Effector memory CD8-positive, alpha-beta T cell (primary cell): ENCODE measurements around the gene TOR1B.
"Not testable (repeated sequence)": the region's sequence is repeated elsewhere in the genome, so short reads cannot be mapped to it uniquely, and the experiment has no call there.

Experiments
- ATAC-seq: fragments of 150-1000 bp; cut with Tn5 transposase; replicated peaks from 2 replicates; pipeline ENCODE4 v1.10.0; 2021; ENCODE audit warnings: mild to moderate bottlenecking, moderate library complexity
- DNase-seq, 3 experiments: peaks; one replicate each; pipeline ENCODE4 v3.0.0; 2021
- H3K27ac Mint-ChIP-seq, 2 donors: one replicate each; pipeline ENCODE4 v1.8.0; 2022; ENCODE audit warnings: mild to moderate bottlenecking in 2 of 2, mixed read lengths in 2 of 2, moderate library complexity in 2 of 2
- H3K27me3 Mint-ChIP-seq, 2 donors: one replicate each; pipeline ENCODE4 v1.8.0; 2022; ENCODE audit warnings: mixed read lengths in 2 of 2
- H3K36me3 Mint-ChIP-seq: one replicate; pipeline ENCODE4 v1.8.0; 2022; ENCODE audit warnings: mild to moderate bottlenecking, moderate library complexity, mixed read lengths; ENCODE audit not compliant: insufficient read depth
- H3K4me1 Mint-ChIP-seq, 2 donors: one replicate each; pipeline ENCODE4 v1.8.0; 2022; ENCODE audit warnings: low read depth in 2 of 2, mixed read lengths in 2 of 2
- H3K4me3 Mint-ChIP-seq, 2 donors: one replicate each; pipeline ENCODE4 v1.8.0; 2022; ENCODE audit warnings: mild to moderate bottlenecking in 2 of 2, mixed read lengths in 2 of 2, moderate library complexity in 2 of 2
- H3K9me3 Mint-ChIP-seq, 2 donors: one replicate each; pipeline ENCODE4 v1.8.0; 2022; ENCODE audit warnings: mixed read lengths in 2 of 2

Gene TOR1B

DNA sequence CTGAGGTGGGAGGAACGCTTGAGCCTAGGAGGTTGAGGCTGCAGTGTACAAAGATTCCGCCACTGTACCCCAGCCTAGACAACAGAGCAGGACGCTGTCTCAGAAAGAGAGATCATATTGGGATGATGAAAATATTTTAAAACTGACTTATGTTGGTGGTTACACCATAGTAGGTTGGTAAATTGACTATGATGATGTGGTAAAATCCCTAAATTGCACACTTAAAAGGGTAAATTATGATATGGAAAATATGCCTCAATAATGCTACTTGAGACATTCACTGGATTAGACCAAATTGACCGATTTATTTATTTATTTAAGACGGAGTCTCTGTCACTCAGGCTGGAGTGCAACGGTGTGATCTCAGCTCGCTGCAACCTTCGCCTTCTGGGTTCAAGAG lies 21.9 kb upstream of the TOR1B start:
- no peak for DNase-seq
- ATAC-seq, result no peak
- no peaks in the 10 kb centered on the region for H3K9me3 Mint-ChIP-seq
- H3K4me1 Mint-ChIP-seq, result peaks cover 11 to 15% of the 10 kb centered on the region in 2 donors
- no peak overlapping the region for H3K4me3 Mint-ChIP-seq
- no peak overlapping the region for H3K27ac Mint-ChIP-seq
- peaks cover 6% of the 10 kb centered on the region for H3K36me3 Mint-ChIP-seq
- peaks cover 15 to 23% of the 10 kb centered on the region in 2 donors for H3K27me3 Mint-ChIP-seq

DNA sequence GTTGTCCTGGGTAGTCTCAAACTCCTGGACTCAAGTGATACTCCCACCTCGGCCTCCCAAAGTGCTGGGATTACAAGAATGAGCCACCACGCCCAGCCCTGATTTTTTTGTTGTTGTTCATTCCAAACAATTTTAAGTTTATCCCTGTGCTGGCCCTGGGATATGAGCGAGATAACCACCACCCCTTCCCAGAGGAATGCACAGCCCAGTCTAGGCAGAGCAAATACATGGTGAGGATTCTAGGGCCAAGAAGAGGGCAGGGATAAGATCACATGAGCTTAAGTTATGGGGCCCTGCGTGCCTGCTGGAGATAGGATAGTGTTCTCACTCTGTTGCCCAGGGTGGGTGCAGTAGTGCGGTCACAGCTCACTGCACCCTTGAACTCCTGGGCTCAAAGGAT lies 21.0 kb upstream of the TOR1B start:
- Mint-ChIP-seq H3K4me1 (peaks cover 11 to 13% of the 10 kb centered on the region in 2 donors), H3K4me3 (no peak overlapping the region), H3K36me3 (peaks cover 4% of the 10 kb centered on the region), H3K27ac (no peak overlapping the region), H3K27me3 (peaks cover 20 to 28% of the 10 kb centered on the region in 2 donors), H3K9me3 (no peaks in the 10 kb centered on the region)
- DNase-seq (no peak), ATAC-seq (no peak)

DNA sequence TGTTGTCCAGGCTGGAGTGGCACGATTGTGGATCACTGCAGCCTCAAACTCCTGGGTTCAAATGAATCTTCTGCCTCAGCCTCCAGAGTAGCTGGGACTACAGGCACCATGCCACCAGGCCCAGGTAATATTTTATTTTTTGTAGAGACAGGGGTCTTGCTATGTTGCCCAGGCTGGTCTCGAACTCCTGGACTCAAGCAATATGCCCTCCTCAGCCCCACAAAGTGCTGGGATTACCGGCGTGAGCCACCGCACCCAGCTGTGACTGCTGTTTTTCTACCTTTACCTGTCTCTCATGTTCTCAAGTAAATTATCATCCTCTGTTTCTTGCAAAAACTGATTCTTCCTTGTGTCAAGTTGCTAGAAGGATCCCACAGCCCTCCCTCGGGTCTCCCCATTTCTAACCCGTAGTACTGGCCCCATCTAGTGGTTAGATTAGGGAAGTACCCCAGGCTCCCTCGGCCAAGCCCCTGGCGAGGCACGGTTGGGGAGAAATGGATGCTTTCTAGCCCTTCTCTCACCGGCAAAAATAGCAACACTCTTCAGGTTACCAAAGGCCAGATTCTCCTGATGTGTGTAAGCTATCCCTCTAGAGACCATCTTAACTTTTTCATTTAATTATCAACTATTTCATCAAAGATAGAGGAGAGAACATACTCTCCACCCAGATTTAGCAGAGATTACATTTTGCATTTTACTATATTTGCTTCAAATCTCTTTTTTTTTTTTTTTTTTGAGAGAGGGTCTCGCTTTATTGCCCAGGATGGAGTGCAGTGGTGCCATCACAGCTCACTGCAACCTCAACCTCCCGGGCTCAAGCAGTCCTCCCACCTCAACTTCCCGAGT lies 19.2 kb upstream of the TOR1B start:
- Mint-ChIP-seq H3K36me3 (no peaks in the 10 kb centered on the region), H3K27ac (peak overlapping the region in 1 of 2 donors; percentile 10), H3K4me1 (peaks cover 3 to 5% of the 10 kb centered on the region in 2 donors), H3K9me3 (no peaks in the 10 kb centered on the region), H3K4me3 (no peak overlapping the region), H3K27me3 (peaks cover 28 to 37% of the 10 kb centered on the region in 2 donors)
- DNase-seq (peak; percentile 73 to 80 (median 74)), ATAC-seq (peak; percentile 97)

DNA sequence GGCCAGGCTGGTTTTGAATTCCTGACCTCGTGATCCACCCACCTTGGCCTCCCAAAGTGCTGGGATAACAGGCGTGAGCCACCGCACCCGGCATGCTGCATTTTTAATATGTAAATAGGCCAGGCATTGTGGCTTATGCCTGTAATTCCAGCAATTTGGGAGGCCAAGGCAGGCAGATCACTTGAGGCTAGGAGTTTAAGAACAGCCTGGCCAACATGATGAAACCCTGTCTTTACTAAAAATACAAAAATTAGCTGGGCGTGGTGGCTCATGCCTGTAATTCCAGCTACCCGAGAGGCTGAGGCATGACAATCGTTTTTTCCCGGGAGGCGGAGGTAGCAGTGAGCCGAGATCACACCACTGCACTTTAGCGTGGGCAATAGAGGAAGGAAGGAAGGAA lies 18.0 kb upstream of the TOR1B start:
- not testable (repeated sequence) for H3K27ac Mint-ChIP-seq, H3K4me1 Mint-ChIP-seq, DNase-seq, H3K36me3 Mint-ChIP-seq, H3K9me3 Mint-ChIP-seq, ATAC-seq, H3K4me3 Mint-ChIP-seq
- peaks cover 26 to 43% of the 10 kb centered on the region in 2 donors for H3K27me3 Mint-ChIP-seq

DNA sequence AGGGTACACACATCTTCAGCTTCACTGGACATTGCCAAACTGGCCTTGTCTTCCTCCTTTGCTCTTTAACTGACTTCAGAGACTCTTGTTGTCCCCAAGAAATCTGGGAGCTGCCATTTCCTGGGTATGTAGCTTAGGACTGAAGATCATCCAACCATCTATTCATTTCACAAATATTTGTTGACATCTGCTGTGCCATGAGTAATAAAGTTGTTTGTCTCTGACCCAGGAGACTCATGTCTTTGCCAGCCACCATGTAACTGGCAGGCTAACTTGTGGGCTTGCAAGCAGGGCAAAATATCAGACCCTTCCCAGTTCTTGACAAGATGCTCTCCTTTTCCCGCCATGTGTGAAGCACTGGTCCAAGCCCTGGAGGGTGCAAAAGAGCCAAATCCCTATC lies 17.1 kb upstream of the TOR1B start:
- H3K27ac Mint-ChIP-seq, result no peak overlapping the region
- H3K27me3 Mint-ChIP-seq, result peaks cover 26 to 43% of the 10 kb centered on the region in 2 donors
- DNase-seq (no peak), ATAC-seq (no peak)
- H3K9me3 Mint-ChIP-seq, result no peaks in the 10 kb centered on the region
- H3K36me3 Mint-ChIP-seq, result no peaks in the 10 kb centered on the region
- H3K4me1 Mint-ChIP-seq, result peaks cover 3 to 5% of the 10 kb centered on the region in 2 donors
- H3K4me3 Mint-ChIP-seq, result no peak overlapping the region

DNA sequence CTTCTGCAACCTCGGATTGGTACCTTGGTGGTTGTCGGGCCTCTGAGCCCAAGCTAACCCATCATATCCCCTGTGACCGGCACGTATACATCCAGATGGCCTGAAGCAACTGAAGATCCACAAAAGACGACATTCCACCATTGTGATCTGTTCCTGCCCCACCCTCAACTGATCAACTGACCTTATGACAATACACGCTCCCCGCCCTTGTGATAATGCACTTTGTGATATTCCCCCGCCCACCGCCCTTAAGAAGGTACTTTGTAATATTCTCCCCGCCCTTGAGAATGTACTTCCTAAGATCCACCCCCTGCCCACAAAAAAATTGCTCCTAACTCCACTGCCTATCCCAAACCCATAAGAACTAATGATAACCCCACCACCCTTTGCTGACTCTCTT lies 16.5 kb upstream of the TOR1B start:
- no peaks in the 10 kb centered on the region for H3K9me3 Mint-ChIP-seq
- DNase-seq (no peak), ATAC-seq (no peak)
- H3K4me3 Mint-ChIP-seq, result no peak overlapping the region
- H3K36me3 Mint-ChIP-seq, result no peaks in the 10 kb centered on the region
- peaks cover 26 to 43% of the 10 kb centered on the region in 2 donors for H3K27me3 Mint-ChIP-seq
- peaks cover 3 to 5% of the 10 kb centered on the region in 2 donors for H3K4me1 Mint-ChIP-seq
- H3K27ac Mint-ChIP-seq, result no peak overlapping the region

DNA sequence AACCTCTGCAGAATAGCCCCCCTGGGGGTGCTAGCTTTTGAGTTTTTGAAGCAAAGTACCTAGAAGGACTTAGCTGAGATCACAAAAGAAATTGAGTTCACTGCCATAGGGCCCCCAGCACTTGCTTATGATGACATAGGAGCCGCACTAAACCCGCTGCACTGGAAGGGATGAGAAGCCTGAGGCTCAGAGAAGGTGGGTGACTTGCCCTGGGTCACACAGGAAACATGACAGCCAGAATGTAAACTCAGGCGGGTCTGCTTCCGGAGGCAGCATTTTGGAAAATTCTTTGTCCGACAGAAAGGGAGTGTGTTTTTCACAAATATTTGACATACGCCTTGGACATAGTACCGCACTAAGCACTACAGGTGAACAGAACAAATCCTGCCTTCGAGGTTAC lies 8.4 kb upstream of the TOR1B start:
- Mint-ChIP-seq H3K4me1 (no peaks in the 10 kb centered on the region), H3K36me3 (no peaks in the 10 kb centered on the region), H3K27me3 (peaks cover 0 to 14% of the 10 kb centered on the region in 2 donors), H3K4me3 (no peak overlapping the region), H3K9me3 (no peaks in the 10 kb centered on the region), H3K27ac (no peak overlapping the region)
- ATAC-seq (no peak), DNase-seq (no peak)

DNA sequence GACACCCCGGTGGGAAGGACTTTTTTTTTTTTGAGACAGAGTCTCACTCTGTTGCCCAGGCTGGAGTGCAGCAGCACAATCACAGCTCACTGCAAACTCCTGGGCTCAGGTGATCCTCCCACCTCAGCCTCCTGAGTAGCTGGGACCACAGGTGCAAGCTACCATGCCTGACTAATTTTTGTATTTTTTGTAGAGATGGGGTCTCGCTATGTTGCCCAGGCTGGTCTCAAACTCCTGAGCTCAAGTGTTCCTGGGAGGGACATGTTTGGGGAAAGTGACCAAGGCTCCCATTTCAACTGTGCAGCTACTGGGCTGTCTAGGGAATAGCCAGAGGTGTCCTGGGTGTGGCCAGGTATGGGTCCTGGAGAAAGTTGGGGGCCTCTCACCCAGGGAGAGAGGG lies 7.0 kb upstream of the TOR1B start:
- H3K4me3 Mint-ChIP-seq, H3K4me1 Mint-ChIP-seq, ATAC-seq, DNase-seq, H3K36me3 Mint-ChIP-seq, H3K9me3 Mint-ChIP-seq, H3K27ac Mint-ChIP-seq: not testable (repeated sequence)
- peaks cover 0 to 14% of the 10 kb centered on the region in 2 donors for H3K27me3 Mint-ChIP-seq

DNA sequence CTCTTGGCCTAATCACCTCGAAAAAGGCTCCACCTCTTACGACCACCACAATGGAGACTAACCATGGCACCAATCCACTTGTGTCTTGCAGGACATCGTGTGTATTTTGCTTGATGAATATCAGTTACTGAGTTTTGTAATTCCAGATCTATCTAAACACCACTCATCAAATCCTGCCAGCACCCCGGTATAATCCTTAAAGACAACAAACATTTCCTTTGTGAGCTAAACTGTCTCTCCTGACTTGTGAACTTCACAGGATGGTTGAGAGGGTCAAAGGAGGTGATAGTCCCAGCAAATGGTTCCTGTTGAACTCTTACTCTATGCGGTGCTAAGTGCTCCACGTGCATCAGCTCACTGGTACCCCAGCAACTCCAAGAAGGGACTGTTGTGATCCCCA lies 4.0 kb upstream of the TOR1B start:
- peaks cover 3 to 5% of the 10 kb centered on the region in 2 donors for H3K4me1 Mint-ChIP-seq
- no peak overlapping the region for H3K4me3 Mint-ChIP-seq
- H3K27ac Mint-ChIP-seq, result no peak overlapping the region
- H3K9me3 Mint-ChIP-seq, result no peaks in the 10 kb centered on the region
- peaks cover 0 to 14% of the 10 kb centered on the region in 2 donors for H3K27me3 Mint-ChIP-seq
- H3K36me3 Mint-ChIP-seq, result peaks cover 9% of the 10 kb centered on the region
- ATAC-seq (no peak), DNase-seq (no peak)

DNA sequence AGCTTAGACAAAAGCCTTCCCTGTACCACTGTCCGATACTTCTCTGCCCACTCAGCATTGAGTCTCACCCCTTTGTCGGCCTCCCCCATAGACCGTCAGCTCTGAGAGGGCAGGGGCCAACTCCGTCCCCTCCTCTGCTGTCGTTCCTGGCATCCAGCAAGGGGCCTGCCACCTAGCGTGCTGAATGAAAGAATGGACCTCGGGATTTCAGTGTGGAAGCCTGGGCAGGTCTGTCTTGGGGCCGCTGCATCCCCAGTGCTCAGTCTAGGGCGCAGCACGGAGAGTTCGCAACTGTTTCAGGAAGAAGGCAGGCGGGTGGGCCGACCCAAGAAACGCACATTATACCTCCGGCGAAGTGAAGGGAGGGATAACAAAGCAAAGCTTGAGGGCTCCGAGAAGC lies 1.5 kb upstream of the TOR1B start:
- DNase-seq (no peak), ATAC-seq (no peak)
- Mint-ChIP-seq H3K27me3 (no peaks in the 10 kb centered on the region), H3K36me3 (peaks cover 30% of the 10 kb centered on the region), H3K4me3 (peak overlapping the region; percentile 40 to 66), H3K9me3 (no peaks in the 10 kb centered on the region), H3K27ac (no peak overlapping the region), H3K4me1 (peaks cover 17 to 20% of the 10 kb centered on the region in 2 donors)

DNA sequence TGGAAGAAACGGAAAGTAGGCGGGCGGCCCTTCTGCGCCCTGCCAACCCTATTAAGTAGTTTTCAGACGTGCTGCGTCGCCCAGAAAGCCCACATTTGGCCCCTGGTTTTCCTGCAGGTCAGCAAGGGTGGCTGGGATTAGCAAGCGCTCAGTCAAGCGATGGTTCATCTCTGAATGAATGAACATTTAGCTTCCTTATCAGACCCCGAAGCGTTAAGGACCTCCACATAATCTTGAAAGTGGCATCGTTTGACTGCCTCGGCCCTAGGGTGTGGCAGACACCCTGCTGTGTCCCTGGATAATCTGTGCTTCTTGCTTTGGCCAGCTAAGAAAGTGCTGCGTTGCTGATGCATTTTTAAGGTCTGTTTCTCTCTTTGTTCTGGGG lies 684 bp downstream of the TOR1B start:
- peaks cover 45% of the 10 kb centered on the region for H3K36me3 Mint-ChIP-seq
- ATAC-seq, result no peak

DNA sequence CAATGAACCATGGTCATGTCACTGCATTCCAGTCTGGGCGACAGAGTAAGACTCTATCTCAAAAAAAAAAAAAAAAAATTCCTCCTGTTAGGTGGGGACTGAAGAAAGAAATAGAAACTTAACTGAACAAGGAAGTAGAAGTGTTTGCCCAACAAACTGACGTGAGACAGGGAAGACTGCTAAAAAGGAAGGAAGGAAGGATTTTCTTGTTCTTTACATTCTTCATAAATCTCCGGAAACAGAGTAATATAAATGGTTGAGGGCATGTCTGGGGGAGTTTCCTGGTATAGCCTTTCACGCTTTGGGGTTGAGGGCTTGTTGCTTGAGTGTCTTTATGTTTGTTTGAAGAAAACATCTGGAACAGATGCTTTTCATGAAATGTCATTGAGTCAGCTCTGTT lies 3.1 kb downstream of the TOR1B start:
- no peaks in the 10 kb centered on the region for H3K27me3 Mint-ChIP-seq
- peak overlapping the region; percentile 42 to 66 for H3K27ac Mint-ChIP-seq
- ATAC-seq (no peak), DNase-seq (no peak)
- H3K4me1 Mint-ChIP-seq, result peaks cover 20 to 23% of the 10 kb centered on the region in 2 donors
- peak overlapping the region in 1 of 2 donors; percentile 17 for H3K4me3 Mint-ChIP-seq
- no peaks in the 10 kb centered on the region for H3K9me3 Mint-ChIP-seq
- H3K36me3 Mint-ChIP-seq, result peaks cover 64% of the 10 kb centered on the region

More for the DNA sequence above, 684 bp downstream of the TOR1B start:
- H3K27ac Mint-ChIP-seq, result peak overlapping the region; percentile 53 to 94
- no peaks in the 10 kb centered on the region for H3K27me3 Mint-ChIP-seq
- H3K4me3 Mint-ChIP-seq, result peak overlapping the region; percentile 90 to 92
- no peak for DNase-seq
- no peaks in the 10 kb centered on the region for H3K9me3 Mint-ChIP-seq
- H3K4me1 Mint-ChIP-seq, result peaks cover 18 to 20% of the 10 kb centered on the region in 2 donors

DNA sequence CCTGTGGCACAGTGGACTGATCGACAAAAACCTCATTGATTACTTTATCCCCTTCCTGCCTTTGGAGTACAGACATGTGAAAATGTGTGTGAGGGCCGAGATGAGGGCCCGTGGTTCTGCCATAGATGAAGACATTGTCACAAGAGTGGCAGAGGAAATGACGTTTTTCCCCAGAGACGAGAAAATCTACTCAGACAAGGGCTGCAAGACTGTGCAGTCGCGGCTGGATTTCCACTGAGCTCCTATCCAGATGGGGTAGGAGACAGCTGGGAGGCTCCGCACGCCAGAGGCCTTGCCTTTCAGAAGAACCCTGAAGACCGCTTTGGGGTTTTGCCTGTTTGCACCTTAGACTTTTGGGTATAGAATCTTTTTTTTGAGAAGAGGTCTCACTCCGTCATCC lies 6.4 kb downstream of the TOR1B start:
- no peak overlapping the region for H3K4me3 Mint-ChIP-seq
- DNase-seq, result no peak
- H3K36me3 Mint-ChIP-seq, result peaks cover 67% of the 10 kb centered on the region
- H3K4me1 Mint-ChIP-seq, result peaks cover 18 to 22% of the 10 kb centered on the region in 2 donors
- peak overlapping the region in 1 of 2 donors; percentile 41 for H3K27ac Mint-ChIP-seq
- H3K9me3 Mint-ChIP-seq, result no peaks in the 10 kb centered on the region
- no peaks in the 10 kb centered on the region for H3K27me3 Mint-ChIP-seq
- ATAC-seq, result no peak

DNA sequence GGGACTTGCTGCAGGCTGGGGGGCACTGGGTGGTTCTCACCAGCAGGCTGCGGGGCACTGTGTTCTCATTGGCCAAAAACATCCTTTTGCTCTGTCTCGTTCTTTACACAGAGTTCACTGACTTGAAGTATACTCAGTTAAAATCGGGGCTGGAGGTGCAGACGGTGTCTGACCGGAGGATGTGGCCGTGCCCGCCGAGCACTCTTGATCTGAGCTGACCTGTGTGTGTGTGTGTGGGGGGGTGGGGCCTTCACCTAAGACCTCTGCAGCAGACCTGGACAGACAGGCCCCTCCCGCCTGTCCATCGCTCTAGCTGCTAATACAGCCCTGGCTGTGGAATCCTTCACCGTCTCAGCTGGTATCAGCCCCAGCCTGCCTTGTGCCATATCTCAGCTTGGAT lies 7.1 kb downstream of the TOR1B start:
- DNase-seq (no peak), ATAC-seq (no peak)
- peaks cover 65% of the 10 kb centered on the region for H3K36me3 Mint-ChIP-seq
- peak overlapping the region in 1 of 2 donors; percentile 16 for H3K27ac Mint-ChIP-seq
- H3K4me3 Mint-ChIP-seq, result no peak overlapping the region
- H3K27me3 Mint-ChIP-seq, result no peaks in the 10 kb centered on the region
- H3K4me1 Mint-ChIP-seq, result peaks cover 18 to 22% of the 10 kb centered on the region in 2 donors
- no peaks in the 10 kb centered on the region for H3K9me3 Mint-ChIP-seq
